A549 (cell line): Measurements from ENCODE around the gene ENTPD6. TPM values are rescaled to one million over a fixed set of nuclear protein-coding genes. Genes with fewer than 3 reads are reported as not detected.
A peak's percentile ranks its signal among the peaks of the same experiment; 100 is the strongest.

Experiments used
- ATAC-seq, 2 experiments: fragments of 200-7000 bp in 1 of 2; fragments of >200 bp in 1 of 2; cut with Nextera tagmentation in 1 of 2; cut with Tn5 transposase in 1 of 2; 3 replicates each; pipeline versions ENCODE4 v1.8.0 to v1.9.1; 2018 to 2020; ENCODE audit warnings: mild to moderate bottlenecking in 1 of 2, moderate library complexity in 1 of 2
- CTCF ChIA-PET: fragments of 300-600 bp; sonication (Branson Sonifier 250); formaldehyde crosslinking; extraction: SDS; loops from one replicate; lab custom pipeline; 2021; ENCODE audit warnings: antibody characterized with exemption, inconsistent platforms; lab: Yijun Ruan, JAX
- POLR2A ChIA-PET: fragments of 350-600 bp; formaldehyde crosslinking; extraction: SDS; loops from one replicate; lab custom pipeline; 2021; ENCODE audit warnings: antibody characterized with exemption, inconsistent platforms; lab: Yijun Ruan, JAX
- DNase-seq, 2 experiments: peaks; one replicate each; pipeline versions ENCODE4 v3.0.0 to v3.0.0-alpha.2; 2011 to 2016; ENCODE audit warnings: low read depth in 1 of 2, low spot score in 1 of 2
- FAIRE-seq: peaks from 2 replicates; lab custom pipeline; 2011; peaks lifted over from hg19 to GRCh38; lab: Jason Lieb, UNC
- H3K27ac ChIP-seq, 2 experiments: fragments of >200 bp; sonication (Bioruptor Twin); formaldehyde crosslinking; 3 replicates each; pipeline ENCODE4 v1.5.1; 2016 to 2017
- H3K4me1 ChIP-seq: fragments of >200 bp; sonication (Bioruptor Twin); formaldehyde crosslinking; 3 replicates; pipeline ENCODE4 v1.6.1; 2016
- H3K4me2 ChIP-seq: fragments of >200 bp; sonication (Bioruptor Twin); formaldehyde crosslinking; 3 replicates; pipeline ENCODE4 v1.6.1; 2016
- H3K4me3 ChIP-seq: fragments of >200 bp; sonication (Bioruptor Twin); formaldehyde crosslinking; 3 replicates; pipeline ENCODE4 v1.5.1; 2016
- H3K9me3 ChIP-seq: fragments of >200 bp; sonication (Bioruptor Twin); formaldehyde crosslinking; 3 replicates; pipeline ENCODE4 v1.6.1; 2016
- ATOH8 ChIP-seq: fragments of 250-450 bp; sonication (Bioruptor Pico); IDR thresholded peaks from 2 replicates; pipeline ENCODE4 v1.5.0; 2020; ENCODE audit warnings: low read depth, mild to moderate bottlenecking, moderate library complexity
- CBX2 ChIP-seq: fragments of 200-600 bp; sonication (generic); IDR thresholded peaks from 2 replicates; pipeline ENCODE4 v1.6.1; 2016; ENCODE audit warnings: low read depth, mild to moderate bottlenecking, borderline replicate concordance
- CTCF ChIP-seq: fragments of >200 bp; sonication (Bioruptor Twin); formaldehyde crosslinking; IDR thresholded peaks from 3 replicates; pipeline ENCODE4 v1.5.1; 2016
- EHMT2 ChIP-seq: fragments of 200-600 bp; sonication (generic); IDR thresholded peaks from 2 replicates; pipeline ENCODE4 v1.6.1; 2016; ENCODE audit warnings: antibody characterized with exemption, low read depth, mild to moderate bottlenecking, moderate library complexity
- FOSL2 ChIP-seq, 2 experiments: fragments of 450-650 bp in 1 of 2; fragments of >200 bp in 1 of 2; sonication (Bioruptor Twin) in 1 of 2; formaldehyde crosslinking; IDR thresholded peaks; 2 replicates each; pipeline versions ENCODE4 v1.5.0 to v1.6.1; 2016 to 2020; ENCODE audit warnings: mild to moderate bottlenecking in 1 of 2, moderate library complexity in 1 of 2
- FOXS1 ChIP-seq: fragments of 250-450 bp; sonication (Bioruptor Pico); IDR thresholded peaks from 2 replicates; pipeline ENCODE4 v1.5.0; 2020; ENCODE audit warnings: mild to moderate bottlenecking, moderate library complexity
- HOXA7 ChIP-seq: fragments of 250-450 bp; sonication (Bioruptor Pico); IDR thresholded peaks from 2 replicates; pipeline ENCODE4 v1.5.0; 2020; ENCODE audit warnings: mild to moderate bottlenecking, moderate library complexity
- HOXB13 ChIP-seq: fragments of 250-450 bp; sonication (Bioruptor Pico); IDR thresholded peaks from 2 replicates; pipeline ENCODE4 v1.5.0; 2020; ENCODE audit warnings: low read depth, mild to moderate bottlenecking, moderate library complexity
- JUN ChIP-seq, 2 experiments: fragments of >200 bp; sonication (Bioruptor Twin); formaldehyde crosslinking; IDR thresholded peaks; 2 replicates in 1 of 2; 3 replicates in 1 of 2; pipeline ENCODE4 v1.6.1; 2016 to 2017
- MYC ChIP-seq: IDR thresholded peaks from 2 replicates; pipeline ENCODE4 v1.6.1; 2012; ENCODE audit warnings: mild to moderate bottlenecking, inconsistent platforms, low read length, improper control_type of control experiment, borderline replicate concordance
- NPAS2 ChIP-seq: fragments of 250-450 bp; sonication (Bioruptor Pico); IDR thresholded peaks from 2 replicates; pipeline ENCODE4 v1.8.0; 2022; ENCODE audit warnings: mild to moderate bottlenecking, moderate library complexity, borderline replicate concordance
- NR3C1 ChIP-seq: fragments of >200 bp; sonication (Bioruptor Twin); formaldehyde crosslinking; IDR thresholded peaks from 3 replicates; pipeline ENCODE4 v1.6.1; 2017
- POLR2A ChIP-seq: IDR thresholded peaks from 2 replicates; pipeline ENCODE4 v1.6.1; 2012; ENCODE audit warnings: mild to moderate bottlenecking, low read length
- POLR2AphosphoS2 ChIP-seq: conservative IDR thresholded peaks from 2 replicates; pipeline ENCODE4 v1.6.1; 2012; ENCODE audit warnings: low read length, improper control_type of control experiment, inconsistent platforms
- RAD21 ChIP-seq, 2 experiments: fragments of >200 bp in 1 of 2; sonication (Bioruptor Twin) in 1 of 2; formaldehyde crosslinking in 1 of 2; IDR thresholded peaks in 1 of 2; conservative IDR thresholded peaks in 1 of 2; 2 replicates in 1 of 2; 3 replicates in 1 of 2; pipeline ENCODE4 v1.6.1; 2012 to 2018; ENCODE audit warnings: inconsistent platforms in 1 of 2
- RARB ChIP-seq: fragments of 250-450 bp; sonication (Bioruptor Pico); IDR thresholded peaks from 2 replicates; pipeline ENCODE4 v1.8.0; 2021; ENCODE audit warnings: mild to moderate bottlenecking, moderate library complexity
- RCOR1 ChIP-seq: fragments of 150-350 bp; IDR thresholded peaks from 2 replicates; pipeline ENCODE4 v1.6.1; 2014; ENCODE audit warnings: antibody characterized with exemption, low read length, low read depth
- SMC3 ChIP-seq: fragments of >200 bp; sonication (Bioruptor Twin); formaldehyde crosslinking; IDR thresholded peaks from 3 replicates; pipeline ENCODE4 v1.6.1; 2018; ENCODE audit warnings: inconsistent platforms
- SREBF2 ChIP-seq: fragments of 450-650 bp; IDR thresholded peaks from 2 replicates; pipeline ENCODE4 v1.6.1; 2014; ENCODE audit warnings: mild to moderate bottlenecking, moderate library complexity
- TFCP2L1 ChIP-seq: fragments of 250-450 bp; sonication (Bioruptor Pico); IDR thresholded peaks from 2 replicates; pipeline ENCODE4 v1.5.0; 2021; ENCODE audit warnings: mild to moderate bottlenecking
- ZC3H11A ChIP-seq: fragments of 450-650 bp; IDR thresholded peaks from 2 replicates; pipeline ENCODE4 v1.6.1; 2014; ENCODE audit warnings: antibody characterized with exemption, mild to moderate bottlenecking
- WGBS: methylation state at CpG from one replicate; pipeline ENCODE4 v1.1.6; 2017; ENCODE audit errors: missing lambda C conversion rate; 5-methylcytosine and 5-hydroxymethylcytosine counted together
- polyA plus RNA-seq, 4 experiments: library from polyadenylated mRNA; depleted of rRNA in 3 of 4; stranded (reverse); fragments of >200 nt; fragmentation: RNase III in 1 of 4; extraction: RNeasy Plus Mini Kit Qiagen cat#74134 plus additional on column Dnase treatment in 1 of 4; gene quantifications; 2 replicates in 3 of 4; 3 replicates in 1 of 4; pipeline ENCODE4 v1.2.3, GENCODE V29; 2011 to 2017
- TF ChIP-seq, protein P1 (sequence below): fragments of >200 bp; sonication (Bioruptor Twin); formaldehyde crosslinking; IDR thresholded peaks from 3 replicates; pipeline ENCODE4 v1.6.1; 2016

ENTPD6 gene
- polyA plus RNA-seq, 2 of the 4 experiments (the other 2 are of a cell fraction): 85.7 to 87.0 TPM

DNA sequence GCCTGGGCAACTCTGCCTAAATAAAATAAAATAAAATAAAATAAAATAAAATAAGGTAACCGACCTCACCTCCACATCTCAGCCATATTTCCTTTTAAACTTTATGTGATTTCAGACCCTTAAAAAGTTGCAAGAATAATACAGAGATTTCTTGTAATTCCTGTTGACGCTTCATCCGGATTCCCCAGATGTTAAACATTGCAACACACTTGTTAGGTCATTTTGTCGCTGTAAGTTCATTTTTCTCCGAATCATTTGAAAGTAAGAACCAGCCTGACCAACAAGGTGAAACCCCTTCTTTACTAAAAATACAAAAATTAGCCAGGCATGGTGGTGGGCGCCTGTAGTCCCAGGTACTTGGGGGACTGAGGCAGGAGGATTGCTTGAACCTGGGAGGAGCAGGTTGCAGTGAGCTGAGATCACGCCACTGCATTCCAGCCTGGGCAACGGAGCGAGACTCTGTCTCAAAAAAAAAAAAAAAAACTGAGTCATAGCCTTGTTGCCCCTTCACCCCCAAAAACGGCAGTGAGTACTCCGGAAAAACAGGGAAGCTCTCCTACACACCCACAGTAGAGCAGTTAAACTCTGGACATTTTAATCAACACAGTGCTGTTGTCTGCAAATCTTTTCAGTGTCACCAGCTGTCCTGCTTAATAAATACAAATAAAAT is 58.2 kb downstream of the ENTPD6 start (continued):
- TF ChIP-seq FOSL2 (IDR thresholded peaks at IDR 0.05) (no peak), FOSL2 (CRISPR knock-in tag; IDR thresholded peaks at IDR 0.05) (no peak), SREBF2 (no peak), TFCP2L1 (no peak), FOXS1 (CRISPR knock-in tag) (no peak), RARB (CRISPR knock-in tag) (no peak), POLR2AphosphoS2 (no peak)
- TF ChIP-seq, all 56 proteins: peak for 0

DNA sequence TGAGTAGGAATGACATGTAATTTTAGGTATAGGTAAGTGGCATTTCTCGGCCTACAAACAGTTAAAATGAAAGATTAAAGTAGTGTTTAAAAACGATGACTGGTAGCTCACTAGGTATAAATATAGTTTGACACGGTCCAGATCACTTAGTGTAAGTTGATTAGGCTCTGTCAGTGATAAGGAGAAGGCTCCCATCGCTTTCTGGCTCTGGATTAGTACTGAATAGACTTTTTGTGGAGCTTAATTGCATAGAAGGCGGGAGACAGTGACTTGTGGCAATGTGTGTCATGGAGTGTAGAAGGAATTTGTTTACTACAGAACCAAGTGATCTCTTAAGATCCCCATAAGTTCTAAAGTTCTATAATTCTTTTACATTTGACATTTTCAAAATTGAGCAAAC is 59.1 kb downstream of the ENTPD6 start:
- peaks cover 64% of the 10 kb centered on the region for H3K4me1 ChIP-seq
- no peaks in the 10 kb centered on the region for H3K9me3 ChIP-seq
- no peak overlapping the region for H3K27ac ChIP-seq
- WGBS: 71% methylated on average over 5 of the region's 5 CpGs
- TF ChIP-seq, protein P1, sequence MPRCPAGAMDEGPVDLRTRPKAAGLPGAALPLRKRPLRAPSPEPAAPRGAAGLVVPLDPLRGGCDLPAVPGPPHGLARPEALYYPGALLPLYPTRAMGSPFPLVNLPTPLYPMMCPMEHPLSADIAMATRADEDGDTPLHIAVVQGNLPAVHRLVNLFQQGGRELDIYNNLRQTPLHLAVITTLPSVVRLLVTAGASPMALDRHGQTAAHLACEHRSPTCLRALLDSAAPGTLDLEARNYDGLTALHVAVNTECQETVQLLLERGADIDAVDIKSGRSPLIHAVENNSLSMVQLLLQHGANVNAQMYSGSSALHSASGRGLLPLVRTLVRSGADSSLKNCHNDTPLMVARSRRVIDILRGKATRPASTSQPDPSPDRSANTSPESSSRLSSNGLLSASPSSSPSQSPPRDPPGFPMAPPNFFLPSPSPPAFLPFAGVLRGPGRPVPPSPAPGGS: no peak
- TF ChIP-seq ATOH8 (CRISPR knock-in tag) (no peak), HOXB13 (CRISPR knock-in tag) (no peak), POLR2A (no peak), NR3C1 (no peak), ZC3H11A (no peak), RCOR1 (no peak)
- TF ChIP-seq, all 56 proteins: peak for 0
- DNase-seq (no peak), FAIRE-seq (peak; percentile 65), ATAC-seq (no peak)
- POLR2A ChIA-PET: no interaction called here
- CTCF ChIA-PET: interaction anchor here (0.8 to 5.1 kb wide), 9 partner anchors 7 to 260 kb away, joined by 3 to 30 read pairs (median 4); partner anchors contain the start of genes APMAP and PYGB
- H3K4me3 ChIP-seq: no peak overlapping the region
- H3K4me2 ChIP-seq: no peak overlapping the region

DNA sequence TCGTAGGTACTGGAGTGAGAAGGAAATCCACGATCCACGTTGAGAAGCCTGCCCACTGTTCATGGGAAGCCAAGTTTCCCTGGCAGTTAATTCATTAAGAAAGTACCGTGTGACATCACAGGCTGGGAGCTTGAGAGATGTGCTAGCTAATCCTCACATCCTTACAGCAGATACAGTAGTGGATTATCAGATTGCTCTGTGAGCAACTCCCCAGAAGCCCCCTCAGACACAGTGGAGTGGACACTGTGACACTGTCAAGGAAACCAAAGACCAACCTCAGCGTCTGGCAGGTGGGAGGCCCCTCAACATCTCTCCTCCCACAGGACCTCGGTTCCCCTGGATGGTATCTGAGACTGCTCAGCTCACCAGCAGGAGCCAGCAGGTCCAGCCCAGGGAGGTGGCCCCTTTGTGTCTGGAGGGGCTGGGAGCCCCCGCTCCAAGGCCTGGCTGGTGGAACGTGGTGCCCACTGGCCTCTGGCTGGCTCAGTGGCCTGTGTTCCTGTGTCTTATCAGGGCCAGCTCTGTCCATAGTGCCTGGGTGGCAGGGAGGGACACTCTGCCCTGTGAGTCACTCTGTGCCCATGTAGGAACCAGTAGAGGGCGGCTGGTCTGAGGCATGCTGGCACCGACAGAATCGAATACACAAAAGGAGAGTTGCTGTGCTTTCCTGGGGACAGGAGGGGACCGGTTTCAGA is 59.6 kb downstream of the ENTPD6 start:
- 76% methylated on average over 12 of the region's 12 CpGs for WGBS
- DNase-seq: no peak
- peak overlapping the region; percentile 13 to 60; a peak in 4 of 6 replicates for H3K27ac ChIP-seq
- ChIA-PET POLR2A (interaction anchor here (0.7 kb wide), 1 partner anchor 267 kb away, joined by 3 read pairs; no protein-coding TSS in a partner anchor), CTCF (interaction anchor here (0.8 to 5.1 kb wide), 10 partner anchors 8 to 261 kb away, joined by 3 to 30 read pairs (median 5); partner anchors contain the start of genes APMAP and PYGB)
- TF ChIP-seq MYC: no peak
- TF ChIP-seq NPAS2 (CRISPR knock-in tag): no peak
- TF ChIP-seq EHMT2: no peak
- peak in 1 of 2 experiments; percentile 35; a peak in 1 of 5 replicates for TF ChIP-seq JUN (IDR thresholded peaks at IDR 0.05)
- TF ChIP-seq RARB (CRISPR knock-in tag): no peak
- no peak for TF ChIP-seq HOXA7
- no peak for TF ChIP-seq SMC3
- no peak for TF ChIP-seq ATOH8 (CRISPR knock-in tag)
- 0 out of 5 replicates have a peak, but pooled peaks of 1 of the 2 experiments have one; percentile 14 for TF ChIP-seq RAD21 (conservative IDR thresholded peaks at IDR 0.05 in 1 of 2, IDR thresholded peaks at IDR 0.05 in 1 of 2)
- TF ChIP-seq CTCF: 0 out of 3 replicates have a peak, but pooled peaks have one; percentile 9
- no peak for TF ChIP-seq NR3C1
- no peak for TF ChIP-seq CBX2
- FAIRE-seq: no peak
- peaks cover 58% of the 10 kb centered on the region for H3K4me1 ChIP-seq
- H3K4me3 ChIP-seq: no peak overlapping the region
- no peak overlapping the region for H3K4me2 ChIP-seq
- H3K9me3 ChIP-seq: no peaks in the 10 kb centered on the region
- ATAC-seq: peak; percentile 63 to 78; a peak in 5 of 6 replicates
